Mucosa of rectum (tissue), 2 donors: ENCODE results near the gene AP3B2.

Experiments used
- H3K27ac ChIP-seq, 2 donors: one replicate each; pipeline ENCODE4 v1.7.0; 2013; ENCODE audit warnings: inconsistent platforms in 2 of 2, low read depth in 2 of 2, low read length in 2 of 2
- H3K27me3 ChIP-seq, 2 donors: one replicate each; pipeline ENCODE4 v1.7.0; 2013; ENCODE audit warnings: low read length in 2 of 2; ENCODE audit not compliant: control insufficient read depth in 2 of 2, insufficient read depth in 2 of 2
- H3K36me3 ChIP-seq, 2 donors: one replicate each; pipeline ENCODE4 v1.7.0; 2013; ENCODE audit warnings: low read length in 2 of 2; ENCODE audit not compliant: control insufficient read depth in 2 of 2, insufficient read depth in 2 of 2
- H3K4me1 ChIP-seq, 2 donors: one replicate each; pipeline ENCODE4 v1.7.0; 2013; ENCODE audit warnings: low read length in 2 of 2, mild to moderate bottlenecking in 1 of 2; ENCODE audit not compliant: control insufficient read depth in 2 of 2, insufficient read depth in 2 of 2
- H3K4me3 ChIP-seq, 2 donors: one replicate each; pipeline ENCODE4 v1.7.0; 2013; ENCODE audit warnings: low read length in 2 of 2
- H3K9ac ChIP-seq, 2 donors: one replicate each; pipeline ENCODE4 v1.7.0; 2013; ENCODE audit warnings: low read length in 2 of 2, low read depth in 1 of 2, mild to moderate bottlenecking in 1 of 2
- H3K9me3 ChIP-seq, 2 donors: one replicate each; pipeline ENCODE4 v1.7.0; 2013; ENCODE audit warnings: low read length in 2 of 2; ENCODE audit not compliant: control insufficient read depth in 2 of 2
- donor health status: healthy.
- donor health status: Normal muscosa, but diverticular disease.

The AP3B2 gene

GRCh38 chr15:82709421-82710207 is at the start of gene AP3B2:
TSS of gene AP3B2 (minus strand) at chr15:82709875. CDS start at chr15:82709706, 169 bp downstream.
- Histone ChIP-seq H3K27ac (no peak within 1 kb of the TSS), H3K4me3 (peak within 1 kb of the TSS; percentile 59 to 66), H3K9me3 (no peaks in the 10 kb centered on the region), H3K27me3 (peaks cover 0 to 3% of the 10 kb centered on the region in 2 donors), H3K9ac (peak within 1 kb of the TSS in 1 of 2 donors; percentile 33), H3K4me1 (peaks cover 8% of the 10 kb centered on the region in 2 donors), H3K36me3 (no peaks in the 10 kb centered on the region)

GRCh38 chr15:82751308-82751707 is 41.6 kb upstream of the AP3B2 start:
- H3K4me3 ChIP-seq = peak overlapping the region; percentile 91 to 96
- H3K36me3 ChIP-seq = peaks cover 17 to 27% of the 10 kb centered on the region in 2 donors
- H3K27ac ChIP-seq = no peak overlapping the region
- H3K9me3 ChIP-seq = no peaks in the 10 kb centered on the region
- H3K9ac ChIP-seq = peak overlapping the region; percentile 82 to 96
- no peaks in the 10 kb centered on the region for H3K27me3 ChIP-seq
- peaks cover 9 to 10% of the 10 kb centered on the region in 2 donors for H3K4me1 ChIP-seq

- Histone ChIP-seq H3K4me3 (peak overlapping the region; percentile 91 to 96), H3K9ac (peak overlapping the region; percentile 82 to 96), H3K36me3 (peaks cover 12 to 23% of the 10 kb centered on the region in 2 donors), H3K4me1 (peaks cover 9 to 10% of the 10 kb centered on the region in 2 donors), H3K27me3 (no peaks in the 10 kb centered on the region), H3K9me3 (no peaks in the 10 kb centered on the region), H3K27ac (peak overlapping the region; percentile 73 to 87)
These were observed 41.1 kb upstream of the AP3B2 start for GRCh38 chr15:82750831-82751180.

GRCh38 chr15:82749951-82750830 is 40.5 kb upstream of the AP3B2 start:
- Histone ChIP-seq H3K4me1 (peaks cover 9 to 10% of the 10 kb centered on the region in 2 donors), H3K36me3 (peaks cover 10 to 17% of the 10 kb centered on the region in 2 donors), H3K9ac (peak overlapping the region; percentile 82 to 96), H3K4me3 (peak overlapping the region; percentile 91 to 96), H3K9me3 (no peaks in the 10 kb centered on the region), H3K27me3 (no peaks in the 10 kb centered on the region), H3K27ac (peak overlapping the region; percentile 73 to 87)

- H3K27ac ChIP-seq = no peak overlapping the region
- H3K36me3 ChIP-seq = peaks cover 2 to 8% of the 10 kb centered on the region in 2 donors
- no peaks in the 10 kb centered on the region for H3K9me3 ChIP-seq
- no peak overlapping the region for H3K9ac ChIP-seq
- no peak overlapping the region for H3K4me3 ChIP-seq
- H3K27me3 ChIP-seq = no peaks in the 10 kb centered on the region
- peaks cover 9 to 10% of the 10 kb centered on the region in 2 donors for H3K4me1 ChIP-seq
These were observed 38.6 kb upstream of the AP3B2 start for GRCh38 chr15:82748315-82748714.

GRCh38 chr15:82743810-82744209 is 34.1 kb upstream of the AP3B2 start:
- H3K9me3 ChIP-seq = no peaks in the 10 kb centered on the region
- H3K36me3 ChIP-seq = no peaks in the 10 kb centered on the region
- no peak overlapping the region for H3K27ac ChIP-seq
- H3K27me3 ChIP-seq = no peaks in the 10 kb centered on the region
- no peak overlapping the region for H3K9ac ChIP-seq
- H3K4me3 ChIP-seq = no peak overlapping the region
- H3K4me1 ChIP-seq = no peaks in the 10 kb centered on the region

- Histone ChIP-seq H3K27me3 (no peaks in the 10 kb centered on the region), H3K27ac (no peak overlapping the region), H3K9me3 (no peaks in the 10 kb centered on the region), H3K4me3 (no peak overlapping the region), H3K36me3 (no peaks in the 10 kb centered on the region), H3K9ac (no peak overlapping the region), H3K4me1 (no peaks in the 10 kb centered on the region)
These were observed 32.5 kb upstream of the AP3B2 start for GRCh38 chr15:82742134-82742533.

GRCh38 chr15:82739086-82739485 is 29.4 kb upstream of the AP3B2 start:
- no peak overlapping the region for H3K27ac ChIP-seq
- no peaks in the 10 kb centered on the region for H3K4me1 ChIP-seq
- no peak overlapping the region for H3K4me3 ChIP-seq
- H3K9me3 ChIP-seq = no peaks in the 10 kb centered on the region
- H3K9ac ChIP-seq = no peak overlapping the region
- no peaks in the 10 kb centered on the region for H3K27me3 ChIP-seq
- peaks cover 0 to 5% of the 10 kb centered on the region in 2 donors for H3K36me3 ChIP-seq

GRCh38 chr15:82737975-82738374 is 28.3 kb upstream of the AP3B2 start:
- no peak overlapping the region for H3K4me3 ChIP-seq
- no peaks in the 10 kb centered on the region for H3K27me3 ChIP-seq
- no peaks in the 10 kb centered on the region for H3K4me1 ChIP-seq
- peaks cover 0 to 5% of the 10 kb centered on the region in 2 donors for H3K36me3 ChIP-seq
- no peak overlapping the region for H3K9ac ChIP-seq
- no peak overlapping the region for H3K27ac ChIP-seq
- H3K9me3 ChIP-seq = no peaks in the 10 kb centered on the region

GRCh38 chr15:82731527-82731926 is 21.9 kb upstream of the AP3B2 start:
- H3K4me1 ChIP-seq = no peaks in the 10 kb centered on the region
- no peak overlapping the region for H3K9ac ChIP-seq
- no peaks in the 10 kb centered on the region for H3K27me3 ChIP-seq
- H3K36me3 ChIP-seq = peaks cover 0 to 2% of the 10 kb centered on the region in 2 donors
- H3K9me3 ChIP-seq = no peaks in the 10 kb centered on the region
- no peak overlapping the region for H3K4me3 ChIP-seq
- H3K27ac ChIP-seq = no peak overlapping the region
